GM21576 (cell line): ENCODE measurements around the gene RFTN2.
"Not testable (repeated sequence)": the region's sequence is repeated elsewhere in the genome, so short reads cannot be mapped to it uniquely, and the experiment has no call there.

Experiments
- ATAC-seq: cut with Tn5 transposase; IDR thresholded peaks from one replicate; pipeline ENCODE4 v1.9.1; 2021; ENCODE audit warnings: mild to moderate bottlenecking, moderate library complexity; ENCODE audit not compliant: unreplicated experiment

RFTN2 gene

DNA sequence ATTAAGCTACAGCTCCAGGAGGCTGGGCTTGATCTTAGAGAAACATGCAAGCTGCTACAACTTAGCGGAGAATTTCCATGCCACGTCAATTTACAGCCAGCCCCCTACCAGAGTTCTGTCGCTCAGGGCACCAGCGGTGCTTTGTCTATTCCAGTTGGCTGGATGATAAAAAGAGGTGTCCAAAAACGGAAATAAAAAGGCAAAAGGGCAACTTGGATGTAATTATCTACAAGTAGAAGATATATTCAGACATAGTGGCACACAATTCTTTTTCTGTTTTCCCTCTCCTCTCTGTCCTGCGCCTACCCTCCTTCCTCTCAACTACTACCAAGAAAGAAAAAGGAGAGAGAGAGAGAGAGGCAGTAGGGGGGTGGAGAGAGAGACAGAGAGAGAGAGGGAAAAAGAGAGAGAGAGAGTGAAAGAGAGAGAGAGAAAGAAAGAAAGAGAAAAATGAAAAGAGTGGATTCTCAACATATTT, 363 bp upstream of the RFTN2 start:
- ATAC-seq, result no peak

DNA sequence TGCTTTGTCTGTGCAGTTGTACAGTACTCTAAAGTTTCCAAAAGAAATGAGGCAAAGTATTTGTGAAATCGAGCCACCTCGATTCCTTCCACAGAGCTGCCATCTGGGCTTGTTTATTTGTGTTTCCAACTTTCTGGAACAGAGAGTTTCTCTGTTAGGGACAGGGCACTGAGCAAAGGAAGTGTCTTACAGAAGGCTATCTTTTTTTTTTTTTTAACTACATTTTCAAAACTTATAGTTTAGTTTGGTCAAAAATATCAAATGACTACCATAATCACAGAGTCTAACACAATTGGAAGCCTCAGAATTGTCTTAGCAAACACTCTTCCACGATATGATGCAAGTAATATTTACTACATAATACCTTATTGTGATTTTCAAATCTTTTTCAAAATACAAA, 796 bp downstream of the RFTN2 start:
- no peak for ATAC-seq

DNA sequence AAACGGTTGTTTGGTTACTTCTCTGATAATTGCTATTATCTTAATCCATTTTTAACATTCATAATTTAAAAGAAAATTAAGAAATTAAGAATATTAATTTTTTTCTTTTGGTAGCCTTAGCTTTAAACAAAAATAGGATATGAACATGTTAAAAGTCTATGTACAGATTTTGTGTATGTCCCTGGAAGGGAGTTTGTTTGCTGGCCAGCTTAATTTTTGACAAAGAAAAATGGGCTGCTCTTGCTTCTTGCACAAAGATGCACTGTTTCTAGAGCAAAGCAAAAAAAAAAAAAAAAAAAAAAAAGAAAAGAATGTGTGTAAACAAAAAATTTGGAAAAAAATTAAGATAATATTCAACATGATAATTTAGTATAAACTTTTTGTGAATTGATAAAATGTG, 1.3 kb downstream of the RFTN2 start:
- no peak for ATAC-seq

DNA sequence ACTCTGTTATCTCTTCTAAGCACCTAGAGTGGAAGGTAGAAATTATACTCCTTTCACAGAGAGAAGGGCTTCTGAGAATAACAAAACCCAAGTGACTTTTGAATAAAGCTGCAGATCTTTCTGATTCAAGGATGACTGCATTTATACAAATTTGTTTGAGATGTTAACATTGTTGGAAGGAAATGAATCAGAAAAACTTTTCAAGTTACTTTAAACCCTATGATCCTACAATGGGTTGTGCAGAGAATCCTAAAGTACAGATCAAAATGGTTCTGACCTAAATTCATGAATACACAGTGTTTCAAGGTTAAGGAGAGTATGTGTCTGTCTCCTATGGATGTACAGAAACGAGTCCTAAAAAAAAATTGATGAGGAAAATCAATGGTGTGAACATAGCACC, 1.8 kb downstream of the RFTN2 start:
- no peak for ATAC-seq

DNA sequence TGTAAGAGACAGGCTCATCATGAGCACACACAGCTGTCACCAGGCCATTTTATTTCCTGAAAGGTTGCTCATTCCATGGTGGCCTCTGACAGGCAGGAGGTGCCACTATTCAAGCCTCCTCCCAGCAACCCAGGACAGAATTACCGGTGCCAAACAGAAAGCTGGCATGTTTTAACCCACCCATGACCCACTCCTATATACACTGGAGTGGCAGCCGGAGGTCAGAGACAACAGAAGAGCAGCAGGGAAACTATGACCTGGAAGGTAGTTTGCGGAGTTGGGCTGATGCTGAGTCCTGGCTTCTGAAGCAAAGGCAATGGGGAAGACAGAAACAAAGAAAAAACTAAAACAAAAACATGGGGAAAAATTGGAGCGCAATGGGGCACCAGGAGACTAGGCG, 2.3 kb downstream of the RFTN2 start:
- no peak for ATAC-seq

DNA sequence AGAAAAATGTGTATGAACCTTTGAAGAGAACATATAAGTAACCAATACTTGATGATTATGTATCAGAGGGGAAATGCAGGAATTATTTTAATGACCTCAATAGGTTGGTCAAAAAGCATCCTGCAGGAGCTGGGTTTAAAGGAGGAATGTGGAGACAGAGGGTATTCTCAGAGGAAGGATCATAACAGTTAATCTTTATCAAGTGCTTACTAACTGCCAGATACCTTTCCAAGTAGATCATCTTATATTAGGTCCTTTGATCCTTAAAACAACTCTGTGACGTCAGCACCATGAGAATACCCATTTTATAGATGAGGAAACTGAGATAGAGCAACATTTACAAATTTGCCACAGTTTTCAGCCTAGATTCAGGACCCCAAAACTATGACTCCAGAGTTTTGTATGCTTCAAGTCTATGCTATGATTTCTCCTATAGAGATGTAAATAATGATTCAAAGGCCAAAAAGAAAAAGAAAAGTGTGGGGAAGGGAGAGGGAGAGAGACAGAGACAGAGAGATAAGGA, 3.0 kb downstream of the RFTN2 start:
- ATAC-seq, result no peak

DNA sequence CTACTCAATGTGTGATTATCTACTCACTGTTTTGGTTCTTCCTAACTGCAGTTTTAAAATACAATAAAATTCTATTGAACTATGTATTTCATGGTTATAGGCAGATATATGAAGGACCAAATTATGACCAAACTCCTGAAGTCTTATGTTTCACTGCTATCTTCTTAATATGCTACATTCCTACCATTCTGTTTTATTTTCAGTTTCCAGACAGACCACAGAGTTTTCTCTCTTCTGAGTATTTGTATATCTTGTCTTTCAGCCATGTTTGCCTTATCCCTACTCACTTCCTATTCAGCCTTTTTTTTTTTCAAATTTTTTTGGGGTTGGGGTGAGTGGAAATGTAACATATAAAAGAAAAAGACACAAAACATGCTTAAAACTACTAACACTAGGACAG, 6.3 kb downstream of the RFTN2 start:
- ATAC-seq, result no peak

DNA sequence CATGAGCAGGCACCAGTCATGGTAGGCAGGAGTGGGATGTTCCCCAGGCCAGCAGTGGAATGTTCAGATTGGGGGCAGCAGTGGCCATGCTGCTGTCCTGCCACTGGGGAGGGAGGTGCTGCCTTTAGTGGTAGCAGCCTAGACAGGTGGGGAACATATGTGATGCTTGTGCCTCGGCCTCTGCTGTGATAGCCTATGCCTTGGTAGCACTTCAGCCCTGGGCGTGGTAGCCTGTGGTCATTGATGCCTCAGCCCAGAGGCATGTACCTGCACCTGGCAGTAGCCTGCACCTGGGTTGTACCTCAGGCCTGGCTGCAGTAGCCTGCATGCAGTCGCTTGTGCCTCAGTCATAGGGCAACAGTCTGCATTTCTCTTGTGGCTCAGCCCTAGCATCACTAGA, 7.1 kb downstream of the RFTN2 start:
- no peak for ATAC-seq

DNA sequence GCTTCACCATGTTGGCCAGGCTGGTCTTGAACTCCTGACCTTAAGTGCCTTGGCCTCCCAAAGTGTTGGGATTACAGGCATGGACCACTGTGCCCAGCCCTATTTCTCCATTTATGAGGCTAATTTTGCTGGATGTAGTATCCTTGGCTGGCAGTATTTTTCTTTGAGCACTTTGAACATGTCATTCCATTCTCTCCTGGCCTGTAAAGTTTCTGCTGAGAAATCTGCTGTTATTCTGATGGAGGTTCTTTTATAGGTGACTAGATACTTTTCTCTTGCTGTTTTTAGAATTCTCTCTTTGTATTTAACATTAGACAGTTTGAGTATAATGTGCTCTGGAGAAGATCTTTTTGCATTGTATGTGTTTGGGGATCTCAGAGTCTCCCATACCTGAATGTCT, 9.1 kb downstream of the RFTN2 start:
- no peak for ATAC-seq

DNA sequence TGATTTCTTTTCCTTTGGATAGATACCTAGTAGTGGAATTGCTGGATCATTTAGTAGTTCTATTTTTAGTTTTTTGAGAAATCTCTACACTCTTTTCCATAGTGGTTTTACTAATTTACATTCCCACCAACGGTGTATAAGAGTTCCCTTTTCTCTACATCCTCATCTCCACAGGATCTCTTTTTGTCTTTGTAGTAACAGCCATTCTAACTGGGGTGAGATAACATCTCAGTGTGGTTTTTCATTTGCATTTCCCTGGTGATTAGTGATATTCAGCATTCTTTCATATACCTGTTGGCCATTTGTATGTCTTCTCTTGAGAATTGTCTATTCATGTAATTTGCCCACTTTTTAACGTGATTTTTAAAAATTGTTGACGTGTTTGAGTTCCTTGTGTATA, 13.8 kb downstream of the RFTN2 start:
- ATAC-seq, result no peak

DNA sequence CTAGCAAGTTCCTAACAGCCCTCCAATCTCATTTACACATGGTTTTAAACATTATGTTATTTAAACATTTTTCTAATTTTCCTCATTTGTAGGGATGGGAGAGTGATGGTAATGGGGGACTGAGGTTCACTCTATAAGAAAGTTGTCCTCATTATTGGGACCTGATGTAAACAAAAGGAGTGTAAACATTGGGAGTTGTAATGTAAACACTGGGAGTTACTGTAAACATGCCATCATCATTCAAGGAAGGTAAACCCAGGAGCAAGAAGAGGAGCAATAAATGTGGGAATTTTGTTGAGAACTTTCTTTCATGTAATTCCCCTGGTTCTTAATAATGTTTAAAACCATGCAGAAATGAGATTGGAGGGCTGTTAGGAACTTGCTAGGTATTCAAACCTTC, 17.8 kb downstream of the RFTN2 start:
- ATAC-seq, result no peak

DNA sequence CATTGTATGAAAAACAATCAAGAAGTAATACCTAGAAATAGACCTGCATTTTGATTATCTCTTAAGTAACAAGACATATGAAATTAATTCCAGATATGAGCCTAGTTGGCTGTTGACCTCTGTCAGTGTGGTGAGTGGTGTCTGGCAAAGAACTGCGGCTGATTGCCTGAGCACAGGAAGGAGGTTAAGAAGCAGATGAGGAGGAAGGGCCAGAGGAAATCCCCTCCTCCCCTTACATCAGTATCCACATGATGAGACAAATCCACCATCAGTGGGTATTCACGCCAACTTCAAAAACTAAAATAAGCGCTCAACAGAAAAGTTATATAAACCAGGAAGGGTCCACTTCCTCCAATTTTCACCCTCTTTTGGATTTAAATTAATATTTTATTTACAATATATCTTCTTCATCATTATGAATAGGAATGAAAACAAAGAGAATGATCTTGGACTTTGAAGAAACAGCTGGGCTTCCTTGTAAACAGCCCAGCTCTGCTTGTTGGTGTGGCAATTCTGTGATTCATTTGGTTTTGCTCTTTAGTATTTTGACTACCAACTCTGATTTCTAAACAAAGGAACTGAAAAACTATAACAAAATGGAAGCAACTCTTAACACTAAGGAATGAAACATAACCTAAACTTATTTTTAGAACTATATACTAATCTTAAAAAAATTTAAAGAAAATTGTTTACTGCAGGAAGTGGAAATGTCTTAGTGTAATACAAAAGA, 27.3 kb downstream of the RFTN2 start:
- no peak for ATAC-seq

DNA sequence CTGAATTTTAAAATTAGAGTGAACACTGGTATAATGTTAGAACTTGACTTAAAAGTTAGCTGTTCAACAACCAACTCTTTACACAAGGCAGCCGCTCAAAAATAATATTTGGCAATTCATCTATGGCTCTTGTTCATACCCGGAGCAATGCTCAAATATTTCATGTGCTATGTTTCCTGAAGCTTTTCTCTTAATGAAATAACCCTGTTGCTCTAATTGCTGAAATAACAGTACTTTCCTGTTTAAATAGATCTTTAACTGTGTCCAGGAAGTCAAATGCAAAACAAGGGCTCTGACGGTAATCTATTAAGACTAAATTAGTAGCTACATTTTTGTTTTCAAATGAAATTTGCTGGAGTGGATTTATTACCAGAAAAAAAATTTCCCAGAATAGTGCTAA, 33.7 kb downstream of the RFTN2 start:
- no peak for ATAC-seq

DNA sequence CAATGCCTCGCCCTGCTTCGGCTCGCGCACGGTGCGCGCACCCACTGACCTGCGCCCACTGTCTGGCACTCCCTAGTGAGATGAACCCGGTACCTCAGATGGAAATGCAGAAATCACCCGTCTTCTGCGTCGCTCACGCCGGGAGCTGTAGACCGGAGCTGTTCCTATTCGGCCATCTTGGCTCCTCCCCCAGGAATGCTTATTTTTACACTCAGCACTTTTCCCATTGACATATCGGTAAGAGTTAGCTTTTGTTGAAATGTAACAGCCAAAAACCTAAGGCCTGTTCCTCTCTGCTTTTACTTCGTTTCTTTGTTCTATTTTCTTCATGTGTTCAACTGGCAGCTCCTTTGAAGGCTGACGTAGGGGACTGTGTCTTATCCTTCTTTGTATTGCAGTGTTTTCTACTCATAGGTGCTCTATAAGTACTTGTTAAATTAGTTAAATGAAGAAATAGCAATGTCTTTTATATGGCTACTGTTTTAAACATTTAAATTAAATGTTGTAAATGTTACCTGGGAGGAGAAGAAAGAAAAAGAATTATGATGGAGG, 34.7 kb downstream of the RFTN2 start:
- not testable (repeated sequence) for ATAC-seq

DNA sequence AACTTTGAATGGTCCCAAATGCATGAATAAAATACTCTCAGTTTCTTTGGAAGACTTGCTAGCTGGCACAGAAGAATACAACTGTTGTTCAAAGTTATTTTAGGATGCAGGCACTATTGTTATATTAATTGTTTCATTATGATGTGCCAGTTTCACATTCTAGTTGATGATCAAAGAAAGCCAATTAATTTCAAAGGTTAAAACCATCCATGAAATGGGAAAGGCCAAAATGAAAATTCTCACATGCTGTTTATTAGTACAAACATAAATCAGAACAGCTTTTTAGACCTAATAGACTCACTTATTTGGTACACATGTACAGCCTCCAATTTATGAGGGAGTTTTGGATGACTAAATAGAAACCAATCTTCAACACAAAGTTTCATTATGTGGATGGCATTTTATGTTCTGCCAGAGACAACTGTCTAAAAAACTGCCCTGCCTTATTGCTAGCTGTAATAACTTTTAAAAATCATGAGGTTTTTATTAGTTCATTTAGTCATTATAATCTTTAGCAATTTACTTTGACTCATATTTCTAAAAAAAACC, 42.2 kb downstream of the RFTN2 start:
- no peak for ATAC-seq

DNA sequence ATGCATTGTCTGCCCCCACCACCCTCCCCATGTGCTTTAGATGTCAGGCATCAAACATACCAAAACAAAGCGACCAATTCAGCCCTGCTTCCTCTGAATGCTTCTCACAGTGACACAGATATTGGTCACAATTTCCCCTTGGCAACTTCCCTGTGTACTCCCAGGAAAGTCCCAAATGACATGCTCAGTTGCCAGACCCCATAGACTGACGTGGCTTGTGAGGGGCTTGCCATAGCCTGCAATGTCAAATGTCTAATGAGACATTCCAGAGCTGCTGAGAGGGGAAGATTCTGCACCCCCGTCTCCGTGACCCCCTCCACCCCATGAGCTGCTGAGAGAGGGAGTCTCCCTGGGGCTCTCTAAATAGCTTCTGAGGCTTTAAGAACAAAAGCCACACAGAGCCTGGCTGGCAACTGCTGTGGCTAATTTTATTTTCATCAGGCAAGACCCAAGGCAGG, 47.3 kb downstream of the RFTN2 start:
- peak; percentile 59 for ATAC-seq

DNA sequence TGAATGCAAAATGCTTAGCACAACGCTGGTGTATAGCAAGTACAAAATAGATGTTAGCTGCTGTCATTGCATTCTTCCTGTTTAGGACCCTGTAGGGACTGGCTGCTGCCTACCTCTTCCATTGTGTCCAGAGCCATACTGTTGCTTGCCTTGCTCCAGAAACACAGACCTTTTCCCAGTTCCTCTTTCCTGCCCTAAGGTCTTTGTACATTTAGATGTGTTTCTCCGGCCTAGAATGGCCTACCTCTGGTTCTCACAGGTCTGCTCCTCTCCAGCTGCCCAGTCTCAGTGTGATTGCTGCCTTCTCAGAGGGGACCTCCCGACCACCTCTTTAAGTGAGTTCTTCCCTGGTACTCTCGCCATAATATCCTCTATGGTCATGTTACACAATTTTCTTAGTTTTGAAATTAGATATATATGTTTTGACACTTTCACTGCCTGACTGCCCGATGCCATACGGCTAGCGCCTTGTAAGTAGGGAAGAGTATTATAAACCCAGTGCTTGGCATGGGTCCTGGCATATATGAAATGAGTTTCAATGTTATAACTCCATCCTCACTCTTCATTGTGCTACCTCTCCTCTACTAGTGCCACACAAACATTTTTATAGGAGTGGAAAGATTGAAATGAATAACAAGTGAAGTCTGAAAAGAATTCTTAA, 48.3 kb downstream of the RFTN2 start:
- no peak for ATAC-seq

DNA sequence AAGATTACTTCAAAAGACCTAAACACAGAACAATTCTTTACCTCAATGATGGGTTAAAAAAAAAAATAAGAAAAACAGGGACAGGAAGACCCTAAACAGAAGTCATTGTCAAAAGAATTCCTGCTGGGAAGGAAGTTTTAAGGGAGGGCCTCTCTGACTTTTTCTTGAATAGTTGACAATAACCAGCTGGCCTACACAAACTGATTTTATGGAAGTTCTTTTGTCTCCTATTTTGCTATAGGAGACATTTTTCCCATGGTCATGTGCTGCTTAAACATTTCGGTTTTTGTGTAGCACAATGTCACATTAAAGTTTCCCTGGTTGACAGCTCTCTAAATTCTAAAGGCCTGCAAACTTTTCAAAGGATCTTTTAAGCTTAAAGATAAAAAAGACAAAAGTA, 55.3 kb downstream of the RFTN2 start:
- ATAC-seq, result no peak

DNA sequence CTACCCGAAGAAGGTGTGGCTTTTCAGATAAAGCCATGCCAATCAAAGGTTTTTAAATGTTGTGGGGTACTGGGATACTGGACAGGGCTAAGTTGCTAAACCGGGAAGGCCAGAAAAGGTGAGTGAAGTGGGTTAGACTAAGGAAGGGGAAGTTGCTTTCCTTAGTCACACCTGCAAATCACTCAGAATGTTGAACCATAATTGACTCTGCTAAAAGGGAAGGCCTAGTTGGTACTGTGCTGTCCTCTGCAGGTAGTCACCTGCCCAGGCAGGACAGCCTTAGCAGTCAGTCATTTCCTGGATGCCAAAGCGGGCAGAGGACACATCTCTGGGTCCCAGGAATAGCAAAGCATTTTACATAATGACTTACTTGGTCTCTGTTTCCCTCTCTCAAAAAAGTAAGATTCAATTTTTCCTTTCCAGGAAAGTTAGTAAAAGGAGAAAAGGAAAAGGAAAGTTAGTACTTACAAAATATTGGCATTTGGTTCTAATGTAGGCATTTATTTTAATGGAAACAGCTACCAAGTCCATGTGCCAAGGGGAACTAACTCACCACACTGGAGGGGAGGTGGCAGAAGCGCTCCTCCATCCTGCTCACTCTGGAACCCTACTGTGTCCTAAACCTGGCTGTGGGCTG, 60.3 kb downstream of the RFTN2 start:
- ATAC-seq, result no peak

DNA sequence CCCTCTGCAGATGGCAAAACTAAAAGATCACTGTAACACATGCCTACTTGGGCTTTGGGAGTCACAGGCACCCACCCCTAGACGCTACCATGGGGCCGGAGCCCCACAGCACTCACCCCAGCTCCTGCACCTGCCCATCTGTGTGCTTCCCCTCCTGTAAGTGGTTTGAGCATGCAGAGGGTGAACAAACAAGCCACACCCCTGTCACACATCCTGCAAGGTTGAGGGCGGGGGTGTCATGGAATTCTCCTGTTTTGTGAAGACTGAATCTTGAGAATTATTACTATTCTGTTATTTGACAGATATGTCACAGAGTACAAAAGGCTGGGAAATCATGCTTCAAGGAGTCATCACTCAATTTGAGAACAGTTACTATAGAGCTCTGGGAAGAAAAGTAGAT, 60.9 kb downstream of the RFTN2 start:
- no peak for ATAC-seq

DNA sequence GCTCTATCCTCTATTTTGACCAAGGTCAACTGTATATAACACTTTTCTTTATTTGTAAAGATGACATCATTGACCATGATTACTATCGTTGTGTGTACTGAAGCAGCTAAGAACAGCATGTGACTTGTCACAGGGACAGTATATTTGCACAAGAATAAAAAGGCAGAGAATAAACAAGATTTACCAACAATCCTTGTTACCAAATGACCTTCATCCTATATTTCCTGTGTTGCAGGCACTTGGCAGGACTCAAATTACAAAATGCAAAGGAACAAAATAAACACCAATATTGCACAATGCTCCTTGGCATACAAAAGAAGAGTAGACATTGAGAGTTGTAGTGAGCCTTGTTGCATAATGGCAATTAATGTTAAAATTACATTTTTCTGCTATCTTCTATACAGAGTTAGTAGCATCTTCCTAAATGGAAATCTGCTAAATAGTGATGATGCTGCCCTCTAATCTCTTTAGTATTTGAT, 61.8 kb downstream of the RFTN2 start:
- no peak for ATAC-seq
